Osteoblast (primary cell): ENCODE measurements around the gene SEMA7A. TPM values are rescaled to one million over a fixed set of nuclear protein-coding genes. Genes with fewer than 3 reads are reported as not detected.
A peak's percentile ranks its signal among the peaks of the same experiment; 100 is the strongest.

Experiments
- DNase-seq: peaks from one replicate; pipeline ENCODE4 v3.0.0; 2011; ENCODE audit warnings: low spot score, mixed read lengths; ENCODE audit not compliant: insufficient read length; ENCODE audit errors: missing footprints
- H2AFZ ChIP-seq: 2 replicates; pipeline ENCODE4 v1.6.0; 2011; ENCODE audit warnings: mild to moderate bottlenecking, low read length
- H3K27ac ChIP-seq: 2 replicates; pipeline ENCODE4 v1.5.1; 2011; ENCODE audit warnings: mild to moderate bottlenecking, low read depth, low read length, moderate library complexity
- H3K27me3 ChIP-seq: 2 replicates; pipeline ENCODE4 v1.6.0; 2012; ENCODE audit warnings: mild to moderate bottlenecking, control low read depth, inconsistent platforms, low read length, moderate library complexity; ENCODE audit not compliant: insufficient read depth
- H3K36me3 ChIP-seq: 2 replicates; pipeline ENCODE4 v1.5.1; 2011; ENCODE audit warnings: mild to moderate bottlenecking, low read length, control low read depth, moderate library complexity; ENCODE audit not compliant: insufficient read depth
- H3K4me1 ChIP-seq: 2 replicates; pipeline ENCODE4 v1.5.1; 2011; ENCODE audit warnings: mild to moderate bottlenecking, low read length, control low read depth, moderate library complexity; ENCODE audit not compliant: insufficient read depth
- H3K4me2 ChIP-seq: 2 replicates; pipeline ENCODE4 v1.6.0; 2011; ENCODE audit warnings: mild to moderate bottlenecking, low read length; ENCODE audit not compliant: insufficient read depth
- H3K4me3 ChIP-seq: fragments of 200-600 bp; sonication (generic); 3 replicates; pipeline ENCODE4 v1.5.1; 2012; ENCODE audit warnings: mild to moderate bottlenecking, low read length, inconsistent platforms; ENCODE audit not compliant: insufficient read depth
- H3K79me2 ChIP-seq: 2 replicates; pipeline ENCODE4 v1.6.0; 2012; ENCODE audit warnings: mild to moderate bottlenecking, low read length, control low read depth, inconsistent platforms; ENCODE audit not compliant: insufficient read depth
- H3K9me3 ChIP-seq: 2 replicates; pipeline ENCODE4 v1.5.1; 2011; ENCODE audit warnings: low read depth, low read length, control low read depth
- H4K20me1 ChIP-seq: 2 replicates; pipeline ENCODE4 v1.6.0; 2012; ENCODE audit warnings: mild to moderate bottlenecking, low read length, control low read depth; ENCODE audit not compliant: insufficient read depth
- total RNA-seq: library from RNA; depleted of rRNA; stranded (reverse); fragments of >200 nt; gene quantifications from 2 replicates; pipeline ENCODE4 v1.2.3, GENCODE V29; 2012
- TF ChIP-seq, protein P1 (sequence below): IDR thresholded peaks from 2 replicates; pipeline ENCODE4 v1.5.1; 2011; ENCODE audit warnings: mild to moderate bottlenecking, low read depth, low read length, moderate library complexity; ENCODE audit errors: extremely low read depth

The SEMA7A gene
- total RNA-seq, 1 donor: 30.4 TPM

DNA sequence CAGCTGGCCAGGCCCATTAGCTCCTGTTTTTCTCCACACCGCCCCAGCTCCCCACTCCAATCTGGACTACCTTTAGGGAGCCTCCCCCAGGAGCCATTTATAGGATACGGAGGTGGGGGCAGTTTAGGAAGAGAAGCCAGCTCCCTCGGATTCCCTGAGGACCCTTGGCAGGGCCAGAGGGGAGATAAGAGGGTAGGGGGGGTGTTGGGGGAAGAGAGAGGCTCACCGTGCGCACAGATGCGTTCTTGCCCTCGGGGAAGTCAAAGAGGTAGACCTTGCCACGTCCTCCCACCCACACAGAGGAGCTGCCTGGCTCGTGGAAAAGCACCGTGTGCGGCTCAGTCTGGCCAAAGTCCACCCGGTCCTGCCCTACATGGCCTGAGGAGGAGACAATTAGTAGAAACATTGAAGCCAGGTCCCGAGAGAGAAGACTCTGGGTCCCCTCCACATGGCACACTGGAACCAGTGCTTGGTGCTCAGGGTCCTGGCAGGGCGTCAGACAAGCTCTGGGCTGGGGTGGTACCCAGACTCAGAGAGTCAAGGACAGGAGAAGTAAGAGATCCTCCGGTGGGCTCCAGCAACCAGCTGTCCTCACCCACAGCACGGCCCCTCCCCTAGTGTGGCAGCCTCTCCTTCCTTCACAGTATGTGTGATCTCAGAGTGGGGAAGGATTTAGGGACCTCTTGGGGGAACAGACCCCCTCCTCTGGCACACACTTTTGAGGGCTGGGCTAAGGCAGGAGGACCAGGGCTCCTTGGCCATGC is 15.0 kb downstream of the SEMA7A start:
- no peak overlapping the region for H3K4me2 ChIP-seq
- TF ChIP-seq, protein P1, sequence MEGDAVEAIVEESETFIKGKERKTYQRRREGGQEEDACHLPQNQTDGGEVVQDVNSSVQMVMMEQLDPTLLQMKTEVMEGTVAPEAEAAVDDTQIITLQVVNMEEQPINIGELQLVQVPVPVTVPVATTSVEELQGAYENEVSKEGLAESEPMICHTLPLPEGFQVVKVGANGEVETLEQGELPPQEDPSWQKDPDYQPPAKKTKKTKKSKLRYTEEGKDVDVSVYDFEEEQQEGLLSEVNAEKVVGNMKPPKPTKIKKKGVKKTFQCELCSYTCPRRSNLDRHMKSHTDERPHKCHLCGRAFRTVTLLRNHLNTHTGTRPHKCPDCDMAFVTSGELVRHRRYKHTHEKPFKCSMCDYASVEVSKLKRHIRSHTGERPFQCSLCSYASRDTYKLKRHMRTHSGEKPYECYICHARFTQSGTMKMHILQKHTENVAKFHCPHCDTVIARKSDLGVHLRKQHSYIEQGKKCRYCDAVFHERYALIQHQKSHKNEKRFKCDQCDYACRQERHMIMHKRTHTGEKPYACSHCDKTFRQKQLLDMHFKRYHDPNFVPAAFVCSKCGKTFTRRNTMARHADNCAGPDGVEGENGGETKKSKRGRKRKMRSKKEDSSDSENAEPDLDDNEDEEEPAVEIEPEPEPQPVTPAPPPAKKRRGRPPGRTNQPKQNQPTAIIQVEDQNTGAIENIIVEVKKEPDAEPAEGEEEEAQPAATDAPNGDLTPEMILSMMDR: no peak

GRCh38 chr15:74417670-74418069 is 16.1 kb downstream of the SEMA7A start:
- TF ChIP-seq, protein P1: no peak
- Histone ChIP-seq H3K4me1 (peaks cover 81% of the 10 kb centered on the region), H3K9me3 (no peaks in the 10 kb centered on the region), H3K27me3 (no peaks in the 10 kb centered on the region), H3K4me3 (peak overlapping the region; percentile 41), H2AFZ (no peak overlapping the region), H3K4me2 (peak overlapping the region; percentile 41), H3K36me3 (peaks cover 57% of the 10 kb centered on the region), H3K27ac (peak overlapping the region; percentile 75), H4K20me1 (peaks cover 33% of the 10 kb centered on the region), H3K79me2 (peaks cover 99% of the 10 kb centered on the region)
- DNase-seq: no peak

More for the DNA sequence above, 15.0 kb downstream of the SEMA7A start:
- peak overlapping the region; percentile 77 for H3K27ac ChIP-seq
- H4K20me1 ChIP-seq: peaks cover 38% of the 10 kb centered on the region
- H3K79me2 ChIP-seq: peaks cover 100% of the 10 kb centered on the region
- no peak overlapping the region for H2AFZ ChIP-seq
- no peaks in the 10 kb centered on the region for H3K9me3 ChIP-seq
- peaks cover 47% of the 10 kb centered on the region for H3K36me3 ChIP-seq
- H3K4me3 ChIP-seq: no peak overlapping the region
- H3K4me1 ChIP-seq: peaks cover 92% of the 10 kb centered on the region
- peak; percentile 50 for DNase-seq
- H3K27me3 ChIP-seq: no peaks in the 10 kb centered on the region

DNA sequence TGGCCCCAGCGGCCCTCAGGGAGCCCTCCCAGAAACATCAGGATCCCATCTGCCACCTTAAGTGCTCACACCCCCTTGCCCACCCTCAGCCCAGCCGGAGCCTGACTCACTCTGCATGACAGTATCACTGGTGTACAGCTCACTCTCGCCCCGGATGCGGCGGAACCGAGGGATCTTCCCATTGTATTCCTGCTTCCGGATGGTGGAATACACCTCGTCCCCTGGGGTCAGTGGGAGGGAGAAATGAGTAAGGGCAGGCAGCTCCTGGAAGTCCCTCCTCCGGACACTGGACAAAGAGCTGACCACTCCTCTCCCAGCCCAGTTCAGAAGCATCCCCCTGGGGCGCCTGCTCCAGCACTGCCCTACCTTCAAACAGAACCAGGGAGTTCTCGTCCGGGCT is 16.5 kb downstream of the SEMA7A start:
- Histone ChIP-seq H3K79me2 (peaks cover 94% of the 10 kb centered on the region), H3K27me3 (no peaks in the 10 kb centered on the region), H4K20me1 (peaks cover 35% of the 10 kb centered on the region), H3K9me3 (no peaks in the 10 kb centered on the region), H3K27ac (peak overlapping the region; percentile 75), H3K4me2 (peak overlapping the region; percentile 41), H3K4me1 (peaks cover 77% of the 10 kb centered on the region), H3K4me3 (peak overlapping the region; percentile 41), H2AFZ (no peak overlapping the region), H3K36me3 (peaks cover 61% of the 10 kb centered on the region)
- peak; percentile 99 for DNase-seq
- TF ChIP-seq, protein P1: no peak
